Stimulated activated CD4-positive, alpha-beta T cell treated with anti-CD3 and anti-CD28 coated beads, Interleukin-15, amount 100 ng/mL, for 1 hour (primary cell): ENCODE measurements around the gene ZPBP2.
"Not testable (repeated sequence)": the region's sequence is repeated elsewhere in the genome, so short reads cannot be mapped to it uniquely, and the experiment has no call there.

Source experiments
- DNase-seq, 2 donors: peaks; one replicate each; pipeline ENCODE4 v3.0.0-alpha.2; 2020; ENCODE audit warnings: low read depth in 1 of 2, low spot score in 1 of 2

Gene ZPBP2

GRCh38 chr17:39855911-39856649 lies 11.9 kb upstream of the ZPBP2 start:
- not testable (repeated sequence) for DNase-seq

GRCh38 chr17:39861235-39861634 lies 6.8 kb upstream of the ZPBP2 start:
- no peak for DNase-seq

GRCh38 chr17:39863244-39863917 lies 4.6 kb upstream of the ZPBP2 start:
- no peak for DNase-seq

- DNase-seq = peak; percentile 68 to 82
These were observed 3.9 kb upstream of the ZPBP2 start, which contains the start of gene IKZF3 for GRCh38 chr17:39863918-39864746. TSS of gene IKZF3 (minus strand) at chr17:39864312. CDS start at chr17:39864126, 186 bp downstream.

- DNase-seq = no peak
These were observed 1.8 kb upstream of the ZPBP2 start for GRCh38 chr17:39866013-39866730.

- DNase-seq = peak in 1 of 2 donors; percentile 42
These were observed 720 bp upstream of the ZPBP2 start for GRCh38 chr17:39867084-39867879.

- DNase-seq = no peak
These were observed 546 bp downstream of the ZPBP2 start for GRCh38 chr17:39868554-39868942.

- DNase-seq = no peak
These were observed 2.8 kb downstream of the ZPBP2 start for GRCh38 chr17:39870776-39871175.

GRCh38 chr17:39871801-39872200 lies 3.8 kb downstream of the ZPBP2 start:
- no peak for DNase-seq

GRCh38 chr17:39872751-39873150 lies 4.7 kb downstream of the ZPBP2 start:
- DNase-seq = no peak

GRCh38 chr17:39886102-39886501 lies 18.1 kb downstream of the ZPBP2 start:
- not testable (repeated sequence) for DNase-seq

GRCh38 chr17:39887078-39887477 lies 19.1 kb downstream of the ZPBP2 start:
- no peak for DNase-seq

GRCh38 chr17:39889200-39889599 lies 21.2 kb downstream of the ZPBP2 start:
- no peak for DNase-seq

- DNase-seq = no peak
These were observed 26.8 kb downstream of the ZPBP2 start for GRCh38 chr17:39894681-39895376.

- no peak for DNase-seq
These were observed 30.1 kb downstream of the ZPBP2 start for GRCh38 chr17:39898088-39898487.

GRCh38 chr17:39899215-39899614 lies 31.2 kb downstream of the ZPBP2 start:
- no peak for DNase-seq

GRCh38 chr17:39902027-39902426 lies 34.0 kb downstream of the ZPBP2 start:
- not testable (repeated sequence) for DNase-seq

- no peak for DNase-seq
These were observed 35.3 kb downstream of the ZPBP2 start for GRCh38 chr17:39903158-39903884.

- DNase-seq = no peak
These were observed 36.9 kb downstream of the ZPBP2 start for GRCh38 chr17:39904990-39905288.
